ENCODE measurements around the gene MYL12A. TPM values are rescaled to one million over a fixed set of nuclear protein-coding genes. Genes with fewer than 3 reads are reported as not detected.

MYL12A gene
- total RNA-seq, 4 donors from 2014 or later, result 526 to 2,307 (median 1,474) TPM

- TF ChIP-seq POLR2A (IDR thresholded peaks at IDR 0.05) (no peak), CTCF (IDR thresholded peaks at IDR 0.05 in 4 of 5, conservative IDR thresholded peaks at IDR 0.05 in 1 of 5) (no peak)
- Histone ChIP-seq H3K4me3 (peak overlapping the region; percentile 32 to 49 (median 46)), H3K27me3 (peaks cover 0 to 7% (median 0%) of the 10 kb centered on the region in 3 donors), H3K36me3 (no peaks in the 10 kb centered on the region), H3K27ac (no peak overlapping the region), H3K9me3 (no peaks in the 10 kb centered on the region), H3K4me1 (peaks cover 0 to 5% of the 10 kb centered on the region in 2 donors)
- ATAC-seq, result peak; percentile 70 to 99
- intact Hi-C loops (cut with DNase I; ENCODE audit: low total_unique reads), result no loop called here
- in situ Hi-C loops (cut with MboI; ENCODE audit: low sequenced_read_pairs in 4 of 4), result no loop called here
- peak; percentile 64 to 87 for DNase-seq
These were observed 49.7 kb downstream of the MYL12A start for GRCh38 chr18:3297025-3297984.

GRCh38 chr18:3304832-3305231 lies 57.2 kb downstream of the MYL12A start:
- DNase-seq, result no peak
- Histone ChIP-seq H3K27me3 (peaks cover 0 to 7% (median 0%) of the 10 kb centered on the region in 3 donors), H3K27ac (no peak overlapping the region), H3K9me3 (no peaks in the 10 kb centered on the region), H3K4me1 (no peaks in the 10 kb centered on the region), H3K4me3 (no peak overlapping the region), H3K36me3 (no peaks in the 10 kb centered on the region)
- in situ Hi-C loops (cut with MboI; ENCODE audit: low sequenced_read_pairs in 4 of 4), result no loop called here
- TF ChIP-seq POLR2A (IDR thresholded peaks at IDR 0.05) (no peak), CTCF (IDR thresholded peaks at IDR 0.05 in 4 of 5, conservative IDR thresholded peaks at IDR 0.05 in 1 of 5) (no peak)
- ATAC-seq, result no peak
- intact Hi-C loops (cut with DNase I; ENCODE audit: low total_unique reads), result no loop called here

GRCh38 chr18:3305354-3305762 lies 57.8 kb downstream of the MYL12A start:
- Histone ChIP-seq H3K36me3 (no peaks in the 10 kb centered on the region), H3K4me1 (no peaks in the 10 kb centered on the region), H3K4me3 (no peak overlapping the region), H3K27me3 (peaks cover 0 to 2% (median 0%) of the 10 kb centered on the region in 3 donors), H3K9me3 (no peaks in the 10 kb centered on the region), H3K27ac (no peak overlapping the region)
- DNase-seq (no peak), ATAC-seq (no peak)
- TF ChIP-seq CTCF (IDR thresholded peaks at IDR 0.05 in 4 of 5, conservative IDR thresholded peaks at IDR 0.05 in 1 of 5) (no peak), POLR2A (IDR thresholded peaks at IDR 0.05) (no peak)
- in situ Hi-C loops (cut with MboI; ENCODE audit: low sequenced_read_pairs in 4 of 4), result no loop called here
- intact Hi-C loops (cut with DNase I; ENCODE audit: low total_unique reads), result no loop called here

Other genes starting within 250 kb of the MYL12A start
- gene LPIN2, start 234.7 kb upstream of the MYL12A start, total RNA-seq, result 1 to 10 TPM; 4.9 to 9.1 (median 8.2) TPM
- 100 to 1,000 TPM; 245 to 307 (median 273) TPM for gene MYOM1, start 27.8 kb upstream of the MYL12A start, total RNA-seq
- 100 to 1,000 TPM; 100 to 293 (median 185) TPM for gene MYL12B, start 14.3 kb downstream of the MYL12A start, total RNA-seq
- 10 to 100 TPM; 33.8 to 90.8 (median 47.0) TPM for gene TGIF1, start 202.4 kb downstream of the MYL12A start, total RNA-seq